TTC549 (cell line): ENCODE data around the gene OTUD3.

Source experiments
- FAIRE-seq: peaks from 2 replicates; lab custom pipeline; 2012; peaks lifted over from hg19 to GRCh38; lab: Jason Lieb, UNC

The OTUD3 gene

GRCh38 chr1:19955534-19956170 lies 73.5 kb downstream of the OTUD3 start:
- no peak for FAIRE-seq

- no peak for FAIRE-seq
Measured at GRCh38 chr1:19957779-19958178, 75.6 kb downstream of the OTUD3 start.

GRCh38 chr1:19960591-19960990 lies 78.4 kb downstream of the OTUD3 start:
- FAIRE-seq, result no peak
